ENCODE data around the gene TALDO1.
A peak's percentile ranks its signal among the peaks of the same experiment; 100 is the strongest.

The TALDO1 gene

GRCh38 chr11:720017-720641 lies 27.1 kb upstream of the TALDO1 start:
- Histone ChIP-seq H3K4me2 (ENCODE audit: low read length) (peak overlapping the region; percentile 65), H3K79me2 (ENCODE audit: insufficient read depth, low read length) (no peaks in the 10 kb centered on the region), H3K4me3 (ENCODE audit: low read depth, low read length, poor library complexity, severe bottlenecking) (peak overlapping the region; percentile 52), H3K9ac (ENCODE audit: low read length) (no peak overlapping the region), H3K27ac (ENCODE audit: low read depth, low read length, poor library complexity, severe bottlenecking) (no peak overlapping the region), H3K9me2 (ENCODE audit: low read depth, low read length) (no peaks in the 10 kb centered on the region), H3F3A (ENCODE audit: insufficient read depth, low read length) (0 out of 2 replicates have a peak, but pooled peaks cover 5% of the 10 kb centered on the region), H3K36me3 (ENCODE audit: insufficient read depth, low read length) (no peaks in the 10 kb centered on the region; the same call in 1 of the 2 replicates), H4K20me1 (ENCODE audit: insufficient read depth, low read length) (no peaks in the 10 kb centered on the region), H2AFZ (ENCODE audit: low read length) (no peak overlapping the region), H3K9me3 (ENCODE audit: low read length) (peaks cover 3% of the 10 kb centered on the region), H3K4me1 (ENCODE audit: insufficient read depth, low read length, severe bottlenecking) (peaks cover 31% of the 10 kb centered on the region), H3K27me3 (ENCODE audit: insufficient read depth, low read length) (peaks cover 5% of the 10 kb centered on the region; the same call in 1 of the 2 replicates)
- TF ChIP-seq CTCF (IDR thresholded peaks at IDR 0.05; ENCODE audit: low read length) (no peak), EZH2 (IDR thresholded peaks at IDR 0.05; ENCODE audit: borderline replicate concordance, low read length) (no peak)

GRCh38 chr11:720642-721246 lies 26.5 kb upstream of the TALDO1 start:
- no peak overlapping the region for H3K27ac ChIP-seq (ENCODE audit: low read depth, low read length, poor library complexity, severe bottlenecking)
- no peaks in the 10 kb centered on the region for H3K9me3 ChIP-seq (ENCODE audit: low read length)
- peak overlapping the region; percentile 65 for H3K4me2 ChIP-seq (ENCODE audit: low read length)
- 0 out of 2 replicates have a peak, but pooled peaks cover 5% of the 10 kb centered on the region for H3F3A ChIP-seq (ENCODE audit: insufficient read depth, low read length)
- no peaks in the 10 kb centered on the region for H3K9me2 ChIP-seq (ENCODE audit: low read depth, low read length)
- no peaks in the 10 kb centered on the region for H3K36me3 ChIP-seq (ENCODE audit: insufficient read depth, low read length)
- no peak overlapping the region for H2AFZ ChIP-seq (ENCODE audit: low read length)
- H3K27me3 ChIP-seq (ENCODE audit: insufficient read depth, low read length), result peaks cover 4% of the 10 kb centered on the region; the same call in 1 of the 2 replicates
- TF ChIP-seq EZH2 (IDR thresholded peaks at IDR 0.05; ENCODE audit: borderline replicate concordance, low read length) (no peak), CTCF (IDR thresholded peaks at IDR 0.05; ENCODE audit: low read length) (no peak)
- no peaks in the 10 kb centered on the region for H4K20me1 ChIP-seq (ENCODE audit: insufficient read depth, low read length)
- no peak overlapping the region for H3K9ac ChIP-seq (ENCODE audit: low read length)
- peak overlapping the region; percentile 52 for H3K4me3 ChIP-seq (ENCODE audit: low read depth, low read length, poor library complexity, severe bottlenecking)
- H3K79me2 ChIP-seq (ENCODE audit: insufficient read depth, low read length), result no peaks in the 10 kb centered on the region
- peaks cover 37% of the 10 kb centered on the region for H3K4me1 ChIP-seq (ENCODE audit: insufficient read depth, low read length, severe bottlenecking)

- peaks cover 4% of the 10 kb centered on the region; the same call in 1 of the 2 replicates for H3K27me3 ChIP-seq (ENCODE audit: insufficient read depth, low read length)
These were observed 26.0 kb upstream of the TALDO1 start for GRCh38 chr11:721247-721740.

More at GRCh38 chr11:721247-721740, 26.0 kb upstream of the TALDO1 start:
- no peaks in the 10 kb centered on the region for H3K79me2 ChIP-seq (ENCODE audit: insufficient read depth, low read length)
- 0 out of 2 replicates have a peak, but pooled peaks cover 5% of the 10 kb centered on the region for H3F3A ChIP-seq (ENCODE audit: insufficient read depth, low read length)
- peak overlapping the region; percentile 65 for H3K4me2 ChIP-seq (ENCODE audit: low read length)
- no peak overlapping the region for H3K27ac ChIP-seq (ENCODE audit: low read depth, low read length, poor library complexity, severe bottlenecking)
- H3K9me2 ChIP-seq (ENCODE audit: low read depth, low read length), result no peaks in the 10 kb centered on the region
- no peak overlapping the region for H2AFZ ChIP-seq (ENCODE audit: low read length)
- no peaks in the 10 kb centered on the region for H3K36me3 ChIP-seq (ENCODE audit: insufficient read depth, low read length)
- no peak overlapping the region for H3K9ac ChIP-seq (ENCODE audit: low read length)
- H4K20me1 ChIP-seq (ENCODE audit: insufficient read depth, low read length), result no peaks in the 10 kb centered on the region
- no peaks in the 10 kb centered on the region for H3K9me3 ChIP-seq (ENCODE audit: low read length)
- H3K4me1 ChIP-seq (ENCODE audit: insufficient read depth, low read length, severe bottlenecking), result peaks cover 43% of the 10 kb centered on the region
- peak overlapping the region; percentile 52 for H3K4me3 ChIP-seq (ENCODE audit: low read depth, low read length, poor library complexity, severe bottlenecking)
- no peak for TF ChIP-seq EZH2 (IDR thresholded peaks at IDR 0.05; ENCODE audit: borderline replicate concordance, low read length)
- no peak for TF ChIP-seq CTCF (IDR thresholded peaks at IDR 0.05; ENCODE audit: low read length)
